Sigmoid colon (tissue), 7 donors: Measurements from ENCODE around the gene VRTN. TPM values are rescaled to one million over a fixed set of nuclear protein-coding genes. Genes with fewer than 3 reads are reported as not detected.

Experiments used
- DNase-seq: peaks from one replicate; pipeline ENCODE4 v3.0.0-alpha.2; 2019
- H3K27ac ChIP-seq, 4 donors: fragments of 200-600 bp; sonication (generic); one replicate each; pipeline ENCODE4 v1.5.1; 2016 to 2019; ENCODE audit warnings: mild to moderate bottlenecking in 1 of 4
- H3K27me3 ChIP-seq, 3 donors: fragments of 200-600 bp; sonication (generic); one replicate each; pipeline ENCODE4 v1.5.1; 2019; ENCODE audit warnings: mild to moderate bottlenecking in 1 of 3
- H3K36me3 ChIP-seq, 4 donors: fragments of 200-600 bp; sonication (generic); one replicate each; pipeline ENCODE4 v1.5.1; 2016 to 2019
- H3K4me1 ChIP-seq, 4 donors: fragments of 200-600 bp; sonication (generic); one replicate each; pipeline ENCODE4 v1.5.1; 2017 to 2019
- H3K4me3 ChIP-seq, 4 donors: fragments of 200-600 bp; sonication (generic); one replicate each; pipeline ENCODE4 v1.5.1; 2017 to 2019; ENCODE audit warnings: mild to moderate bottlenecking in 2 of 4, moderate library complexity in 1 of 4
- H3K9me3 ChIP-seq, 4 donors: fragments of 200-600 bp in 3 of 4; sonication (generic) in 3 of 4; one replicate each; pipeline versions ENCODE4 v1.5.1 to v1.6.1; 2013 to 2019
- EP300 ChIP-seq, 4 donors: sonication (generic); formaldehyde crosslinking; IDR thresholded peaks; one replicate each; pipeline ENCODE4 v1.6.1; 2017; ENCODE audit warnings: antibody characterized with exemption in 4 of 4
- POLR2A ChIP-seq, 2 donors: fragments of 450-650 bp; IDR thresholded peaks; one replicate each; pipeline ENCODE4 v1.6.1; 2016; ENCODE audit warnings: antibody characterized with exemption in 2 of 2, mild to moderate bottlenecking in 2 of 2, moderate library complexity in 2 of 2
- POLR2AphosphoS5 ChIP-seq, 4 donors: sonication (generic); formaldehyde crosslinking; IDR thresholded peaks; one replicate each; pipeline ENCODE4 v1.6.1; 2017; ENCODE audit warnings: antibody characterized with exemption in 4 of 4
- WGBS, 2 donors: extraction: QIAGEN DNeasy Blood & Tissue Kit; methylation state at CpG; one replicate each; pipeline ENCODE4 v1.1.7; 2013; 5-methylcytosine and 5-hydroxymethylcytosine counted together
- intact Hi-C: fragments of 100-400 bp; cut with DNase I; formaldehyde crosslinking; loops from one replicate; pipeline ENCODE4 v1.15.1; 2023
- polyA plus RNA-seq, 3 donors: library from polyadenylated mRNA; stranded (reverse); fragments of 200-250 nt; gene quantifications; one replicate each; pipeline ENCODE4 v1.2.3, GENCODE V29; 2013
- total RNA-seq, 4 donors: library from RNA; depleted of rRNA; stranded (reverse); fragments of >200 nt; gene quantifications; one replicate each; pipeline ENCODE4 v1.1.0, GENCODE V29; 2016
- TF ChIP-seq, protein P1 (sequence below), 4 experiments: fragments of 450-650 bp in 3 of 4; fragments of 200-600 bp in 1 of 4; IDR thresholded peaks; one replicate each; pipeline ENCODE4 v1.5.1; 2016 to 2019; ENCODE audit warnings: antibody characterized with exemption in 4 of 4, mild to moderate bottlenecking in 3 of 4, moderate library complexity in 2 of 4
- donor health status: healthy with polysubstance abuse.
- donor health status: Bipolar disorder and iron deficiency.
- donor health status: healthy.

Gene VRTN
- total and polyA plus RNA-seq, 7 donors, result 0.23 to 0.25 TPM; not detected in 5

DNA sequence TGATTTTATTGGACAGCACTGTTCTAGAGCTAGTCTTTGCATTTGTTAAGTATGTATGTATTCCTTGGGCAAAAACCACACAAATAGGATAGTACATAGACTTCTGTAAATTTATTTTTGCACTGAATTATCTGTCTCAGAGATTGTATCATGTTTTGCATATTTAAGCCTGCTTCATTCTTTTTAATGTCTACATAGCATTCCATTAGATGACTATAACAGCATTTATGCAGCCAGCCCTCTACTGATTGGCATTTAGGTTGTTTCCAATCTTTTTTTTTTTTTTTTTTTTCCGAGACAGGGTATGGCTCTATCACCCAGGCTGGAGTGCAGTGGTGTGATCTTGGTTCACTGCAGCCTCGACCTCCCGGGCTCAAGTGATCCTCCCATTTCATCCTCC lies 43.2 kb downstream of the VRTN start:
- TF ChIP-seq POLR2AphosphoS5 (IDR thresholded peaks at IDR 0.05) (no peak), POLR2A (IDR thresholded peaks at IDR 0.05) (no peak), EP300 (IDR thresholded peaks at IDR 0.05) (no peak)
- TF ChIP-seq, protein P1, sequence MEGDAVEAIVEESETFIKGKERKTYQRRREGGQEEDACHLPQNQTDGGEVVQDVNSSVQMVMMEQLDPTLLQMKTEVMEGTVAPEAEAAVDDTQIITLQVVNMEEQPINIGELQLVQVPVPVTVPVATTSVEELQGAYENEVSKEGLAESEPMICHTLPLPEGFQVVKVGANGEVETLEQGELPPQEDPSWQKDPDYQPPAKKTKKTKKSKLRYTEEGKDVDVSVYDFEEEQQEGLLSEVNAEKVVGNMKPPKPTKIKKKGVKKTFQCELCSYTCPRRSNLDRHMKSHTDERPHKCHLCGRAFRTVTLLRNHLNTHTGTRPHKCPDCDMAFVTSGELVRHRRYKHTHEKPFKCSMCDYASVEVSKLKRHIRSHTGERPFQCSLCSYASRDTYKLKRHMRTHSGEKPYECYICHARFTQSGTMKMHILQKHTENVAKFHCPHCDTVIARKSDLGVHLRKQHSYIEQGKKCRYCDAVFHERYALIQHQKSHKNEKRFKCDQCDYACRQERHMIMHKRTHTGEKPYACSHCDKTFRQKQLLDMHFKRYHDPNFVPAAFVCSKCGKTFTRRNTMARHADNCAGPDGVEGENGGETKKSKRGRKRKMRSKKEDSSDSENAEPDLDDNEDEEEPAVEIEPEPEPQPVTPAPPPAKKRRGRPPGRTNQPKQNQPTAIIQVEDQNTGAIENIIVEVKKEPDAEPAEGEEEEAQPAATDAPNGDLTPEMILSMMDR (IDR thresholded peaks at IDR 0.05), result no peak
- Histone ChIP-seq H3K4me1 (no peaks in the 10 kb centered on the region), H3K27ac (no peak overlapping the region), H3K9me3 (no peaks in the 10 kb centered on the region), H3K4me3 (no peak overlapping the region), H3K36me3 (no peaks in the 10 kb centered on the region), H3K27me3 (peaks cover 0 to 7% (median 0%) of the 10 kb centered on the region in 3 donors)
- intact Hi-C loops, result no loop called here
- 89 to 92% methylated on average over 3 of the region's 3 CpGs for WGBS, 2 donors
- DNase-seq, result no peak

DNA sequence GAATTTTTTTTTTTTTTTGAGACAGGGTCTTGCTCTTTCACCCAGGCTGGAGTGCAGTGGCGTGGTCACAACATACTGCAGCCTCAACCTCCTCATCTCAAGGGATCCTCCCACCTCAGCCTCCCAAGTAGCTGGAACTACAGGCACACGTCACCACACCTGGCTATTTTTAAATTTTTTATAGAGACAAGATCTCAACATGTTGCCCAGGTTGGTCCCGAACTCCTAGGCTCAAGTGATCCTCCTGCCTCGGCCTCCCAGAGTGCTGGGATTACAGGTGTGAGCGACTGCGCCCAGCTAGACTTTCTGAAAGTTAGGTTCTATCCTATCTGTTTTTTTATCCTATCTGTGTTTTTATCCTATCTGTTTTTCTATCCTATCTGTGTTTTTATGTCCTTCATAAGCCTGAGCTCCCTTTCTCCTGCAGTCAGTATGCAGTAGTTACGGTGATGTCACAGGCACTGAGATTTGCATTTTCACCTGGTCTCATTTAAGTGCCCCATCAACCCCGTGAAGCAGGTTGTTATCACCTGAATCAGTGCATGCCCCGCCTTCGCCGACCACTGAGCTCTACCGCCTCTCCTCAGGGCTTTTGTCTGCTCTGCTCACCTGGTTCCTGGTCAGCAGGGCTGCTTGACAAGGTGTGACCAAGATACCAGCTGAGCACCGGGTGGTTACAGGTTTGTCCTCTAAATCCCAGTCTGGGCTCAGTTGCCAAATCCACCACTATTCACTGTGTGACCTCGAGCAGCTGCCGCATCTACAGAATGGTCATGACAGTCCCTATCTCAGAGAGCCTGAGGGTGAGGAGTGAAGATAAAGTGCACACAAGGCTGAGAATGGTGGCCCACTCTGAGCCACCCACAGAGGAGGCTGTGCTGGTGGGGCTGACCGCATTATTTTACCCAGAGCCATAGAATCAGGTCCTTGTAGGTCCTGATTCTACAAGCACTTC lies 44.6 kb downstream of the VRTN start:
- no peaks in the 10 kb centered on the region for H3K9me3 ChIP-seq
- TF ChIP-seq EP300 (IDR thresholded peaks at IDR 0.05), result no peak
- TF ChIP-seq POLR2A (IDR thresholded peaks at IDR 0.05), result no peak
- no peak for TF ChIP-seq POLR2AphosphoS5 (IDR thresholded peaks at IDR 0.05)
- TF ChIP-seq, protein P1 (IDR thresholded peaks at IDR 0.05), result no peak
- H3K27me3 ChIP-seq, result peaks cover 0 to 11% (median 0%) of the 10 kb centered on the region in 3 donors
- no peak for DNase-seq
- intact Hi-C loops, result no loop called here
- H3K4me1 ChIP-seq, result no peaks in the 10 kb centered on the region
- no peak overlapping the region for H3K27ac ChIP-seq
- H3K36me3 ChIP-seq, result no peaks in the 10 kb centered on the region
- no peak overlapping the region for H3K4me3 ChIP-seq
- 62 to 81% methylated on average over 16 of the region's 16 CpGs for WGBS, 2 donors

DNA sequence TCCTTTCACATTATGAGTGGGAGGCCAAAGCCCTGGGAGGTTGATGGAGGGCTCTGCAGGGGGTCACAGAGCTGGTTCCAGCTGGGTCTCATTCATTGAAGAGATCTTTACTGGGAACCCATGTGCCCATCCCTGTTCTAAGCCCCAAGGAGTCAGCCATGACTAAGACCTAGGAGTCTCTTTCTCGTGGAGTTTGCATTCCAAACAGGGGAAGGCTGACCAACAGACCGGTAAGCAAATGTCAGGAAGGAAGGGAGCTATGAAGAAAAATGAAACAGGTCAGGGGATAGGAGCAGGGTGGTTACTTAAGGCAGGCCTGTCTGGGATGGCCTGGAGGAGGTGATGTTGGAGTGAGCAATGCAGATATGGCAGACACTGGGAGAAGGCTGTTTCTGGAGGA lies 46.3 kb downstream of the VRTN start:
- Histone ChIP-seq H3K4me1 (no peaks in the 10 kb centered on the region), H3K4me3 (no peak overlapping the region), H3K9me3 (no peaks in the 10 kb centered on the region), H3K27me3 (peaks cover 0 to 12% (median 0%) of the 10 kb centered on the region in 3 donors), H3K27ac (no peak overlapping the region), H3K36me3 (no peaks in the 10 kb centered on the region)
- DNase-seq, result no peak
- WGBS, 2 donors, result 69 to 72% methylated on average over 2 of the region's 2 CpGs
- TF ChIP-seq EP300 (IDR thresholded peaks at IDR 0.05), result no peak
- intact Hi-C loops, result no loop called here

DNA sequence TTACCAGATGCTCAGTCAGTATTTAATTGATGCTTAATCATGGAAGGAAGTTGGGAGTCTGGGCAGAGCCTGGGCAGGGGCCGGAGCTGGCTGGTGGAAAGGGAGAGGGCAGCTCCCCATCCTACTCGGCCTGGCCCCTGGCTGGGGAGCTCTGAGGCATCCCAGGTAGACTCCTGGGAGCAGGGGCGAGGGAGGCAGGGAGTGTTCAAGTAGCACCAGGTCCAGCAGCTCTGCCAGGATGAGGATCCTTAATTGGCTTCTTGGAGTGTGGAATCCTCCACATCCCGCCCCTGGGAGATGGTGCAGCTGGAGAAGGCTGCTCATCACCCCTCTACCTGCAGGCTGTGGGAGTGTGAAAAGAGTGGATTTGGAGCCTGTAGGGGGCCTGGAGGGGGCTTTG lies 46.8 kb downstream of the VRTN start:
- no peak for DNase-seq
- 79 to 84% methylated on average over 4 of the region's 4 CpGs for WGBS, 2 donors

More for the DNA sequence above, 46.8 kb downstream of the VRTN start:
- H3K9me3 ChIP-seq, result no peaks in the 10 kb centered on the region
- H3K27me3 ChIP-seq, result peaks cover 0 to 15% (median 0%) of the 10 kb centered on the region in 3 donors
- TF ChIP-seq EP300 (IDR thresholded peaks at IDR 0.05) (no peak), POLR2AphosphoS5 (IDR thresholded peaks at IDR 0.05) (no peak), POLR2A (IDR thresholded peaks at IDR 0.05) (no peak)
- TF ChIP-seq, protein P1 (IDR thresholded peaks at IDR 0.05), result no peak
- no peak overlapping the region for H3K27ac ChIP-seq
- intact Hi-C loops, result no loop called here
- no peaks in the 10 kb centered on the region for H3K36me3 ChIP-seq
- no peaks in the 10 kb centered on the region for H3K4me1 ChIP-seq
- no peak overlapping the region for H3K4me3 ChIP-seq
